Peyer's patch (tissue), 4 donors: ENCODE results near the gene CCL27. TPM values are rescaled to one million over a fixed set of nuclear protein-coding genes. Genes with fewer than 3 reads are reported as not detected.

Experiments used
- DNase-seq, 3 donors: peaks; one replicate each; pipeline ENCODE4 v3.0.0-alpha.2; 2017 to 2019
- H3K27ac ChIP-seq, 4 donors: fragments of 200-600 bp; sonication (generic); one replicate each; pipeline ENCODE4 v1.5.1; 2016 to 2019
- H3K27me3 ChIP-seq, 2 donors: fragments of 200-600 bp; sonication (generic); one replicate each; pipeline ENCODE4 v1.5.1; 2019
- H3K36me3 ChIP-seq, 3 donors: fragments of 200-600 bp; sonication (generic); one replicate each; pipeline ENCODE4 v1.5.1; 2016 to 2019
- H3K4me1 ChIP-seq, 4 donors: fragments of 200-600 bp; sonication (generic); one replicate each; pipeline ENCODE4 v1.5.1; 2016 to 2019
- H3K4me3 ChIP-seq, 4 donors: fragments of 200-600 bp; sonication (generic); 1 replicate in 3 of 4; 2 replicates in 1 of 4; pipeline ENCODE4 v1.5.1; 2016 to 2019; ENCODE audit warnings: mild to moderate bottlenecking in 1 of 4
- H3K9me3 ChIP-seq, 4 donors: fragments of 200-600 bp; sonication (generic); one replicate each; pipeline ENCODE4 v1.5.1; 2016 to 2019; ENCODE audit warnings: mild to moderate bottlenecking in 1 of 4
- CTCF ChIP-seq, 6 experiments: fragments of 450-650 bp in 4 of 6; fragments of 200-600 bp in 2 of 6; sonication (generic) in 1 of 6; IDR thresholded peaks; one replicate each; pipeline ENCODE4 v1.5.1; 2017 to 2019; ENCODE audit warnings: antibody characterized with exemption in 6 of 6, mild to moderate bottlenecking in 3 of 6, moderate library complexity in 1 of 6
- POLR2A ChIP-seq, 2 donors: fragments of 450-650 bp; IDR thresholded peaks; one replicate each; pipeline ENCODE4 v1.5.1; 2017; ENCODE audit warnings: antibody characterized with exemption in 2 of 2, mild to moderate bottlenecking in 2 of 2, moderate library complexity in 2 of 2
- total RNA-seq, 4 donors: library from RNA; depleted of rRNA; stranded (reverse); fragments of >200 nt; gene quantifications; one replicate each; pipeline ENCODE4 v1.1.0, GENCODE V29; 2016

CCL27 gene
- total RNA-seq, 4 donors from 2014 or later: not detected

GRCh38 chr9:34665381-34666250 is 3.2 kb upstream of the CCL27 start:
- peak; percentile 88 to 97 (median 97) for DNase-seq
- Histone ChIP-seq H3K4me3 (peak overlapping the region; percentile 45 to 86 (median 64)), H3K27ac (peak overlapping the region; percentile 86 to 98 (median 93)), H3K36me3 (no peaks in the 10 kb centered on the region), H3K9me3 (no peaks in the 10 kb centered on the region), H3K27me3 (no peaks in the 10 kb centered on the region), H3K4me1 (peaks cover 0 to 7% (median 6%) of the 10 kb centered on the region in 4 donors)
- TF ChIP-seq CTCF (IDR thresholded peaks at IDR 0.05) (no peak), POLR2A (IDR thresholded peaks at IDR 0.05) (peak; percentile 90 to 93)

- no peaks in the 10 kb centered on the region for H3K9me3 ChIP-seq
- H3K36me3 ChIP-seq: no peaks in the 10 kb centered on the region
- peaks cover 0 to 7% (median 6%) of the 10 kb centered on the region in 4 donors for H3K4me1 ChIP-seq
- H3K27me3 ChIP-seq: no peaks in the 10 kb centered on the region
- no peak for DNase-seq
- H3K4me3 ChIP-seq: peak overlapping the region; percentile 45 to 86 (median 64)
- H3K27ac ChIP-seq: peak overlapping the region; percentile 86 to 98 (median 93)
- no peak for TF ChIP-seq CTCF (IDR thresholded peaks at IDR 0.05)
- no peak for TF ChIP-seq POLR2A (IDR thresholded peaks at IDR 0.05)
Measured at GRCh38 chr9:34665067-34665380, 2.6 kb upstream of the CCL27 start.

GRCh38 chr9:34664281-34665066 is 2.0 kb upstream of the CCL27 start:
- H3K36me3 ChIP-seq: no peaks in the 10 kb centered on the region
- no peaks in the 10 kb centered on the region for H3K9me3 ChIP-seq
- no peaks in the 10 kb centered on the region for H3K27me3 ChIP-seq
- H3K4me1 ChIP-seq: peaks cover 0 to 7% (median 6%) of the 10 kb centered on the region in 4 donors
- DNase-seq: peak; percentile 81 to 93 (median 90)
- H3K4me3 ChIP-seq: peak overlapping the region; percentile 45 to 86 (median 64)
- peak overlapping the region; percentile 86 to 98 (median 93) for H3K27ac ChIP-seq
- TF ChIP-seq POLR2A (IDR thresholded peaks at IDR 0.05): peak in 1 of 2 donors; percentile 14
- peak; percentile 66 to 89 (median 83) for TF ChIP-seq CTCF (IDR thresholded peaks at IDR 0.05)

GRCh38 chr9:34663303-34663605 is 797 bp upstream of the CCL27 start:
- DNase-seq: no peak
- Histone ChIP-seq H3K27ac (peak overlapping the region in 1 of 4 donors; percentile 1), H3K36me3 (no peaks in the 10 kb centered on the region), H3K4me3 (no peak overlapping the region), H3K9me3 (no peaks in the 10 kb centered on the region), H3K27me3 (no peaks in the 10 kb centered on the region), H3K4me1 (peaks cover 0 to 7% (median 6%) of the 10 kb centered on the region in 4 donors)
- TF ChIP-seq POLR2A (IDR thresholded peaks at IDR 0.05) (no peak), CTCF (IDR thresholded peaks at IDR 0.05) (no peak)

- Histone ChIP-seq H3K4me3 (no peak overlapping the region), H3K27ac (peak overlapping the region in 1 of 4 donors; percentile 10), H3K36me3 (no peaks in the 10 kb centered on the region), H3K9me3 (no peaks in the 10 kb centered on the region), H3K4me1 (peaks cover 0 to 11% (median 4%) of the 10 kb centered on the region in 4 donors), H3K27me3 (no peaks in the 10 kb centered on the region)
- no peak for DNase-seq
- TF ChIP-seq CTCF (IDR thresholded peaks at IDR 0.05) (no peak), POLR2A (IDR thresholded peaks at IDR 0.05) (no peak)
Measured at GRCh38 chr9:34659592-34660253, 2.7 kb downstream of the CCL27 start.
